ENCODE data around the gene C6. TPM values are rescaled to one million over a fixed set of nuclear protein-coding genes. Genes with fewer than 3 reads are reported as not detected.

The C6 gene
- total and polyA plus RNA-seq, 2 of the 13 experiments (the other 11 are each of a cell fraction or from before 2014, with no cell fraction given): 0.28 to 4.7 TPM

- no peaks in the 10 kb centered on the region for H4K20me1 ChIP-seq (ENCODE audit: insufficient read depth, low read length)
- H3K79me2 ChIP-seq (ENCODE audit: insufficient read depth, low read length): no peaks in the 10 kb centered on the region
- H3K27me3 ChIP-seq (ENCODE audit: control insufficient read depth in 1 of 2, insufficient read depth in 2 of 2, low read length in 2 of 2): no peaks in the 10 kb centered on the region
- H3K4me3 ChIP-seq (replicated peaks in 1 of 3; ENCODE audit: insufficient read depth in 1 of 3, low read depth in 2 of 3, low read length in 3 of 3): no peak overlapping the region
- DNase-seq (ENCODE audit: low spot score) (no peak), ATAC-seq (no peak), FAIRE-seq (no peak)
- ChIA-PET CTCF (ENCODE audit: low intra/inter-chr PET ratio, low total read pairs) (no interaction called here), POLR2A (no interaction called here)
- intact Hi-C loops (cut with micrococcal nuclease; ENCODE audit: unreplicated experiment): no loop called here
- no peak overlapping the region for H3K4me2 ChIP-seq (ENCODE audit: low read depth, low read length)
- no peaks in the 10 kb centered on the region for H3K9me3 ChIP-seq (ENCODE audit: low read length)
- in situ Hi-C loops (cut with HindIII; ENCODE audit: extremely low pct_ligation_motif_present, low pct_unique_long_range_greater_than_20kb): no loop called here
- H2AFZ ChIP-seq (ENCODE audit: low read length): no peak overlapping the region
- no TSS peak for BruUV-seq (replicated peaks)
- H3K4me1 ChIP-seq (ENCODE audit: insufficient read depth, low read length): peaks cover 7% of the 10 kb centered on the region; the same call in 1 of the 2 replicates
- no peak overlapping the region for H3K9ac ChIP-seq (ENCODE audit: insufficient read depth, low read depth, low read length)
- H3K27ac ChIP-seq (ENCODE audit: extremely low read length, insufficient read depth, low read length): no peak overlapping the region
- TF ChIP-seq ZNF232 (CRISPR knock-in tag; IDR thresholded peaks at IDR 0.05; ENCODE audit: borderline replicate concordance) (no peak), MYPOP (CRISPR knock-in tag; IDR thresholded peaks at IDR 0.05) (no peak), GZF1 (CRISPR knock-in tag; IDR thresholded peaks at IDR 0.05) (no peak), REST (IDR thresholded peaks at IDR 0.05; ENCODE audit: borderline replicate concordance in 1 of 2, low read depth in 1 of 2, low read length in 2 of 2) (no peak), HOXA5 (CRISPR knock-in tag; IDR thresholded peaks at IDR 0.05) (no peak), ZNF615 (CRISPR knock-in tag; IDR thresholded peaks at IDR 0.05; ENCODE audit: borderline replicate concordance) (no peak), HNF4G (IDR thresholded peaks at IDR 0.05; ENCODE audit: borderline replicate concordance, low read depth, low read length) (no peak), HNF4G (CRISPR knock-in tag; IDR thresholded peaks at IDR 0.05; ENCODE audit: borderline replicate concordance, low read depth) (no peak), JARID2 (CRISPR knock-in tag; IDR thresholded peaks at IDR 0.05; ENCODE audit: insufficient replicate concordance) (no peak), ZBTB39 (CRISPR knock-in tag; IDR thresholded peaks at IDR 0.05) (no peak), MXD1 (CRISPR knock-in tag; IDR thresholded peaks at IDR 0.05) (no peak), ISX (CRISPR knock-in tag; conservative IDR thresholded peaks at IDR 0.05) (no peak)
- 48% methylated on average over 2 of the region's 2 CpGs for WGBS (ENCODE audit: low lambda C conversion rate)
- H3K36me3 ChIP-seq (replicated peaks in 1 of 2; ENCODE audit: control insufficient read depth in 1 of 2, insufficient read depth in 2 of 2, low read length in 2 of 2): no peaks in the 10 kb centered on the region
These were observed 17.1 kb downstream of the C6 start for GRCh38 chr5:41196197-41196596.

Measured in HepG2 (cell line).